Fibroblast of skin of scalp (primary cell): ENCODE results near the gene TMLHE. TPM values are rescaled to one million over a fixed set of nuclear protein-coding genes. Genes with fewer than 3 reads are reported as not detected.
A peak's percentile ranks its signal among the peaks of the same experiment; 100 is the strongest.
"Not testable (repeated sequence)": the region's sequence is repeated elsewhere in the genome, so short reads cannot be mapped to it uniquely, and the experiment has no call there.

Experiments
- DNase-seq: peaks from one replicate; pipeline ENCODE4 v3.0.0-alpha.2; 2013
- polyA plus RNA-seq, 2 experiments: library from polyadenylated mRNA; unstranded; fragments of 120-200 nt; gene quantifications; one replicate each; pipeline ENCODE4 v1.2.1, GENCODE V29; 2013; ENCODE audit not compliant: insufficient read length in 2 of 2

Gene TMLHE, protein sequence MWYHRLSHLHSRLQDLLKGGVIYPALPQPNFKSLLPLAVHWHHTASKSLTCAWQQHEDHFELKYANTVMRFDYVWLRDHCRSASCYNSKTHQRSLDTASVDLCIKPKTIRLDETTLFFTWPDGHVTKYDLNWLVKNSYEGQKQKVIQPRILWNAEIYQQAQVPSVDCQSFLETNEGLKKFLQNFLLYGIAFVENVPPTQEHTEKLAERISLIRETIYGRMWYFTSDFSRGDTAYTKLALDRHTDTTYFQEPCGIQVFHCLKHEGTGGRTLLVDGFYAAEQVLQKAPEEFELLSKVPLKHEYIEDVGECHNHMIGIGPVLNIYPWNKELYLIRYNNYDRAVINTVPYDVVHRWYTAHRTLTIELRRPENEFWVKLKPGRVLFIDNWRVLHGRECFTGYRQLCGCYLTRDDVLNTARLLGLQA
- 10.2 TPM for polyA plus RNA-seq (2013, experiment 1 of 2; ENCODE audit: insufficient read length)
- 10.8 TPM for polyA plus RNA-seq (2013, experiment 2 of 2; ENCODE audit: insufficient read length)

GRCh38 chrX:155612312-155613224 lies at the start of gene TMLHE, which contains the start of gene SPRY3:
TMLHE (minus strand) TSS chrX:155612952; CDS start chrX:155545276, 67,676 bp downstream.
SPRY3 (plus strand) TSS chrX:155612586.
- peak; percentile 58 for DNase-seq

DNA sequence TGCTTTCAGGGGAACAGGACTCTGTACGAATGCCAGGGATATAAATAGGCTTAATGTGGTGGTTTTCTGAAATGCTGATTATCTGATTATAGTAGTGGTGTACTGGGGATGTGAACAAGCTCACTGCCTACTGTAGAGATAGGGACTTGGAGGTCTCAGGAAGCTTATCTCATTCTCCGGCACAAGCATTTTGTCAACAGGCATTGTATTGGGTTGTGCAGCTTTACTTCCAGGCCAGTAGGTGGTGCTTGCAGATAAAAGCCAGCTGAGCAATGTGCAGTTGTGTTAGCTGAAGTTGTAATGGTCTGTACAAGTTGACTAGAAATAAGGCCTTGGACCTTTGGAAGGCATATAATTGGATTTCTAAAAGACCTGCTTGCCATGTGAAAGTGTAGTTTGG lies 49.5 kb upstream of the TMLHE start:
- DNase-seq, result no peak

- DNase-seq, result no peak
Observed at GRCh38 chrX:155645180-155645579, 32.4 kb upstream of the TMLHE start.

GRCh38 chrX:155643240-155643639 lies 30.5 kb upstream of the TMLHE start:
- no peak for DNase-seq

DNA sequence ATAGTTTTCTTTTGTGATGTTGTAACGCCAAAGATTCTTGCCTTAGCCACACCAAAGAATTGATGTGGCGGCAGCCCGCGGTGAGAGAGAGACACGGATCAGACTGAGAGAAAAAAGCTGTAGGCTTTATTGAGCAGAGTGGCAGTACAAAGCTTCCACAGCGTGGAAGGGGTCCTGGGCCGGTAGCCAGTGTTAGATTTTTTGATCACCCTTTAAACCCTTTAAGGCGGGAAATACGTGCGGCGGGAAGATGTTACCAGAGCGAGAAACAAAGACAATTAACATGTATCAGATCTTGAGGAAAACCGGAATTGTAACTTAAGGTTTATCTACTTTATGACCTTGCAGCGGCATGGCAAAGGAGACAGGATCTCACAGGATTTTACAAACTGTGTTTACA lies 28.6 kb upstream of the TMLHE start:
- DNase-seq, result not testable (repeated sequence)

GRCh38 chrX:155637714-155638113 lies 25.0 kb upstream of the TMLHE start:
- no peak for DNase-seq

DNA sequence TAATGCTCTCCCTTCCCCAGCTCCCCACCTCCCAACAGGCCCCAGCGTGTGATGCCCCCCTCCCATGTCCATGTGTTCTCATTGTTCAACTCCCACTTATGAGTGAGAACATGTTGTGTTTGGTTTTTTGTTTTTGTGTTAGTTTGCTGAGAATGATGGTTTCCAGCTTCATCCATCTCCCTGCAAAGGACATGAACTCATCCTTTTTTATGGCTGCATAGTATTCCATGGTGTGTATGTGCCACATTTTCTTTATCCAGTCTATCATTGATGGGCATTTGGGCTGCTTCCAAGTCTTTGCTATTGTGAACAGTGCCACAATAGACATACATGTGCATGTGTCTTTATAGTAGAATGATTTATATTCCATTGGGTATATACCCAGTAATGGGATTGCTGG lies 22.3 kb upstream of the TMLHE start:
- DNase-seq, result not testable (repeated sequence)

DNA sequence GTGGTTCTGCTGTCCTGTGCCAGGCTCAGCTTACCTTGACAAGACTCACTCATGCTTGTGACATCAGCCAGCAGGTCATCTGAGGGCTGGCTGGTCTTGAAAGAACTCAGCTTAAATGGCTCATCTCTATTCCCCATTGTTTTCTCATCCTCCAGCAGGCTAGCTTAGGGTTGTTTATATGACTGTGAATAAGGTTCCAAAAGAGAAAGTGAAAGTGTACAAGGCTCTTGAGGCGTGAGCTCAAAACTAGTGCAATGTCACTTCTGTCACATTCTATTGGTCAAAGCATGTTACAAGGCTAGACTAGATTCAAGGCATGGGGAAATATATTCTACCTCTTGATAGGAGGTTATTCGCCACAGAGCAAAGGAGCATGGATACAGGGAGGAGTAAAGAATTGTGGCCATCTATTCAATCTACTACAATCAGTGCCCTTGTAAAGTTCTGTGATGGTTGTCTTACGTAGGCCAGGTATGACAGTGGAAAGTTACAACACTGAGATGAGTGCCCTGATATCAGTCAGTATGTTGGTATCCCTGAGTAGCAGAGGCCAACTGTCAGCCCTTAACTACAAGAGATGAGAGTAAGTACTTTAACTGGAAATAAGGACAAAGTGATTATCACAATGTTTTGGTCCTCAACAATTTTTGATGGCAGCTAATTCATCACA lies 19.8 kb upstream of the TMLHE start:
- no peak for DNase-seq

GRCh38 chrX:155620110-155620509 lies 7.4 kb upstream of the TMLHE start:
- not testable (repeated sequence) for DNase-seq

GRCh38 chrX:155615938-155616337 lies 3.2 kb upstream of the TMLHE start:
- DNase-seq, result no peak

GRCh38 chrX:155613927-155614559 lies 1.3 kb upstream of the TMLHE start:
- DNase-seq, result no peak

DNA sequence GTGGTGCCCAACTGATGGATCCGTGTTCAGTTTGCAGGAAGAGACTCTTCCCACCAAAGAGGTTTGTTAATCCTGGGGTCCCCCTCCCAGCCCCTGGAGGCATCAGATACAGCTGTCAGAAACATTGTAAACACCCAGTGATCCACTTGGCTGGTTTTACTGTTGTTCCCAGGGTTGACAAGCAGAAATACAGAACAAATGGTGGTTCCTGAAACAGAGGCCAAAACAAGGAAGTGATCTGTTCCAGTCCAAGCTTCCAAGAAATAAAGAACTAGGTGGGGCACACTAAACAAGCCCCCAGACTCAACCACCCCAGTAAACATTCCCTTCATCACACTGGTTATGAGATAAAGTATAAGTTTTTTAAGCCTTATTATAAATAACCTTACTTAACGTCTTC lies 1.4 kb downstream of the TMLHE start:
- DNase-seq, result no peak

- DNase-seq, result no peak
Observed at GRCh38 chrX:155592981-155593380, 19.8 kb downstream of the TMLHE start.

- no peak for DNase-seq
Observed at GRCh38 chrX:155592331-155592730, 20.4 kb downstream of the TMLHE start.

GRCh38 chrX:155577682-155578081 lies 35.1 kb downstream of the TMLHE start:
- no peak for DNase-seq

- no peak for DNase-seq
Observed at GRCh38 chrX:155563099-155563498, 49.7 kb downstream of the TMLHE start.

DNA sequence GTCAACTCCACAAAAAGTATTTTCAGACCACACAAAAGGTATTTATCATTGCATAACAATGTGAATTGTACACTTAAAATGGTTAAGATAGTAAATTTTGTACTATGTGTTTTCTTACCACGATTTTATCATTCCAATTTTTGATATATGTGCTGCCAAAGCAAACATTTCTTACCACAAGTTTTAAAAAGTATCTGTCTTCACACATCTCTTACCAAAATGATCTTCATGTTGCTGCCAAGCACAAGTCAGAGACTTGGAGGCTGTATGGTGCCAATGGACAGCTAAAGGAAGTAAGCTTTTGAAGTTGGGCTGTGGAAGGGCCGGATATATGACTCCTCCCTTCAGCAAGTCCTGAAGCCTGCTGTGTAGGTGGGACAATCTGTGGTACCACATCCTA lies 67.9 kb downstream of the TMLHE start:
- DNase-seq, result peak; percentile 42

GRCh38 chrX:155535866-155536265 lies 76.9 kb downstream of the TMLHE start:
- no peak for DNase-seq

- DNase-seq, result no peak
Observed at GRCh38 chrX:155534800-155535199, 78.0 kb downstream of the TMLHE start.

GRCh38 chrX:155527023-155527422 lies 85.7 kb downstream of the TMLHE start:
- not testable (repeated sequence) for DNase-seq

- peak; percentile 6 for DNase-seq
Observed at GRCh38 chrX:155514225-155514624, 98.5 kb downstream of the TMLHE start.

DNA sequence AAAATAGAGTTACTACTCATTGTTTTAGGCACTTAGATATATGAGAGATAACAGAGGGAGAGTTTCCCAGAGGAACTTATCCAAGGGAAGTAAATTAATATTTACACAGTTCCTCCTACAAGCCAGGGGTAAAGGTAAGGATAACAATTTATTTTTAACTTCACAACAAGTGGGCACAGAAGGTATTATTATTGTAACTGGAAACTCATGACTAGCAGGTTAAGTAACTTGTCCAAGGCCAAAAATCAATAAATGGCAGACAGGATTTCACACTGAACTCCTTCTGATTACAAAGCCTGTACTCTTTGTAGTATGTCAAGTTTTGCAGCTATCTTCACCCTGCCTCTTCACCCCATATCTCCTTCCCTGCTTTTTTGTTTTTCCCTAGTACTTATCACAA lies 107.5 kb downstream of the TMLHE start:
- DNase-seq, result no peak
